DMS53 (cell line): Measurements from ENCODE around the gene PSD.
"Not testable (repeated sequence)": the region's sequence is repeated elsewhere in the genome, so short reads cannot be mapped to it uniquely, and the experiment has no call there.

Source experiments
- DNase-seq: peaks from one replicate; lab custom pipeline; 2025; lab: John Stamatoyannopoulos, UW

The PSD gene

DNA sequence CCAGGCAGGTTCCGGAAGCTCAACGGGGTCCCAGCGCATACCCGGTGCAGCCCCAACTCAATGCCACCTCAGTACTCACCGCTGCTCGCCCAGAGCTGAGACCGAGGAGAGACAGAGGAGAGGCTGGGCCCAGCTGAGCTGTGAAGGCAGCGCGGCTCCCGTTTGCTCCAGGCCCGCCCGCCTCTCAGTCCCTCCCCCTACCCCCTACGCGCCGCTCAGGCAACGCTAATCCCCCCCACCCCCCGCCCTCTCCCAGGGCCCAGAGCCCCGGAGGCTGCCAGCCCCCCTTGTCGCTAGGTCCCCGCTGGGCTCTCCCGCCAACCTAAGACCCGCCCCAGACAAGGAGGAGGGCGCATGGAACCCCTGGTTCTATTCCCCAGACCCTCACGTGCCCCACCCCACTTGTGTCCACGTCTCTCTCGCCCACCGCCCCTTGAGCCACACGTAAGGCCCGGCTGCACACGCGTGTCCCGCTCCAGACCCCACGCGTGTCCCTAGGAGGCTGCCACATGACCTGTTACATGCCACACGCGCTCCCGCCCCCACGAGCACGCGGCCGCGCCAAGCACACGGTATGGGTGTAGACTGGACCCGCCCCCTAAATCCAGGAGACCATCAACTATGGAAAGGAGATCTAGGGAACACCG is at the start of gene PSD:
Gene PSD, minus strand, starts transcription at position 164 of the 647 bp plus-strand sequence. CDS start 1,747 bp downstream, outside the sequence.
- peak; percentile 93 for DNase-seq

DNA sequence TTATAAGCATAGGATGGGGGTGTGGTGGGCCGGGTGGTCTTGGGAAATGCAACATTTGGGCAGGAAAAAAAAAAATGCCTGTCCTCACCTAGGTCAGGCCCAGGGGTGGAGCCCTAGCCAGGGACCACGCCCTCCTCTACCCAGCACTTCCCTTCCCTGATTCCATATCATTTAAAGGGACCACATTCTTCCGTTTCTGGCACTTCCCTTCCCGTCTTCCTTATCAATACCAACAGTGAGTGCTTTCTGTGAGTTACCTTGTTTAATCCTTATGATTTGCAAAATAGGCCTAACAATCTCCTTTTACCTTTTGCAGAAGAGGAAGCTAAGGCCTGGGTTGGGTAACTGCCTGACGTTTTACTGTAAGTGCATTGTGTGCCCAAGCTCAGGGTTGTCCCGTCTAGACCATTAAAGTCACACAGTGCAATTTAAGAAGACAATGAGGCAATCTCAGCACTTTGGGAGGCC is 49.4 kb upstream of the PSD start:
- no peak for DNase-seq

DNA sequence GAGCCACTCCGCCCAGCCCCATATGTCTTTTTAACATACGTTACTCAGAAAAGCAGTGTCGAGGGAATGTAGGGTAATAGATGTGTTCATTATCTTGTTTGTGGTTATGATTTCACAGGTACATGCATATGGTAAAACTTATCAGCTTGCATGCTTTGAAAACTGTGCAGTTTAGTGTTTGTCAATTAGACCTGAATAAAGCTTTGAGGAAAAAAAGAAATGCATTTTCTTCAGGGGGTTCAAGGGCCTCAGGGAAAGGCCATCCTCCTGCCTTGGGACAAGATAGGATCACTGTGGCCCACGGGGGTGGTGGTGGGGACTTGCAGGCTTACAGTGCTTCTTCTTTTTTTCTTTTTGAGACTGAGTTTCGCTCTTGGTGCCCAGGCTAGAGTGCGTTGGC is 48.7 kb upstream of the PSD start:
- DNase-seq = no peak

DNA sequence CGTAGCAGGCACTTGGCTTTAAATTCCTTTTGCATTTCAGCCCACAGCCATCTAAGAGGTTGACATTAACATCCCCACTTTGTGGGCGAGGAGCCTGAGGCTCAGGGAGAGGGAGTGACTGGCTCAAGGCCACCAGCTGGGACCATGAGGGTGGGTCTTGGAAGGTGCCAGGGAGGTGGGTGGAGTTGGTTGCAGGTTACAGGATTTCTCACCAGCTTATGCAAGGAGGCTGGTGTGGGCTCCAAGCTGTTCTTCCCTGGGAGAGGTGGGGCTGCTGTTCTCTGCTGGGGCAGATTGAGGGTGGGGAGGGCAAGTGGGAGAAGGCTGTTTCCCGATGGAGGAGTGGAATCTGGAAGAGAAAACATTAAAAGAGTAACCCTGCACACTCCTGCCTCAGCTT is 46.9 kb upstream of the PSD start:
- no peak for DNase-seq

DNA sequence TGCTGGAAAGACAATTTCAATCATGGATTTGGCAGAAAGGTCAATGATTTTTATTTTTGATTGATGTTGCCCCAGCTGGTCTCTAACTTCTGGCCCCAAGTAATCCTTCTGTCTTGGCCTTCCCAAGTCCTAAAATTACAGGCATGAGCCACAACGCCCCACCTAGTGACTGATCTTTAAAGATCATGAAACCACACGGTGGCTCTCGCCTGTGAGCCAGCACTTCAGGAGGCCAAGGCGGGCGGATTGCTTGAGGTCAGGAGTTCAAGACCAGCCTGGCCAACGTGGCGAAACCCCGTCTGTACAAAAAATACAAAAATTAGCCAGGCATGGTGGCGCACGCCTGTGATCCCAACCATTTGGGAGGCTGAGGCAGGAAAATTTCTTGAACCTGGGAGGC is 45.4 kb upstream of the PSD start:
- no peak for DNase-seq

DNA sequence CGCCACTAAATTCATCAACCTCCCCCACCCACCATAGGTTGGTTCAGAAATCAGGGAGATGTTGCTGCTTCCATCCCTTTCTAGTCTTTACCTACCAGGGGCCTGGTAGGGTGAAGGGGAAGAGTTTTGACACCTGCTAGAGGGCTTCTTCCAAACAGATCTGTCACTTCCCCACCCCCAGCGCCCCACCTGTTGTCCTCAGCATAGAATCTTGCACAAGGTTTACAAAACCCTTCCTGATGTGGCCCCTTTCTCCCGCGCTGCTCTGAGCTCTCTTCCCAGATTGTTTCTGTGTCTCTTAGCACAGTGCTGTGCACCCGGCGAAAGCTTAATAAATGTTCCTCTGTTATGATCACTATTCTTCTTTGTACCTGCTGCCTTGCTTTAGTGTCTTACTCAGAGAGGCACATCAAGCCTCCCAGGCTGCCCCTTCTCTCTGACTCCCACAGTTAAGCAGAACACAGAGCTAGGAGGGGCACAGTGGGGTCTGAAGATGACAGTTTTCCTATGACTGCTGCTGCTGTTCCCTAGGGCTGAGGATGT is 44.0 kb upstream of the PSD start:
- no peak for DNase-seq

DNA sequence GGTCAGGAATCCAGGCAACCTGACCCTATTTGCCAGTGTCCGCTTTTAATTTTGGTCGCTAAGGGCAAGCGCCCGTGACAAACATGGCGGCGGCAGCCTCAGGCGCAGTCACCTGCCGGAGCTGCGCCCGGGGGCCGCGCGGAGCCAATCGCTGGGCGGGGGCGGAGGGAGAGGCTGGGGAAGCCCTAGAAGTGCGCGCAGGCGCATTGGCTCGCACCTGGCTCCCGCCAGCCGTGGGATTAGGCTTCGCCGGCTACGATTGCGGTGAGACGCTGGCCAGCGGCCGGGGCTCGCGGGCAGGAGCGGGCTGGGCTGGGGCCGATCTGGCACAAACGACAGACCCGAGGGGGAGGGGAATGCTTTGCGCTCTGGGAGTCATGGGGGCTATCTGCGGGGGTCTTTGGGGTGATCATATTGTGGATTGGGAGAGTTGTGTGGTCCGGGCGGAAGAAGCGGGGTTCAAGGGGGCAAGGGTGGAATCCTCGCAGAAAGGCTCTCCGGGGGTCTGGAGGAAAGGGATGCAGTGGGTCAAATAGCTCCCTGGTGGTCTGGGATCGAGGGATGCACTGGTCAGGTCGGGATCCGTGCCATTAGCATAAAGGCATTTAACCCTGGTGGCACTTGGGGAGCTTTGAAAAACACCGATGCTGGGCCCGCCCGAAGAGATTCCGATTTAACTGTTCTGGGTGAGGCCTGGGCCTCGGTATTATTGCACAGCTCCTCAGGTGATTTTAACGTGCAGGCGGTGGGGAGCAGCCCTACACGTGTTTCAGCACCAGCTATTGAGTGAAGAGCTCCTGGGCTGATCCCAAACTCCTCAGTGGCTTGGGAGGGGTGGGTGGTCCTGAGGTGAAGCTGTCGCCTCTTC is 42.8 kb upstream of the PSD start:
- DNase-seq = peak; percentile 97

DNA sequence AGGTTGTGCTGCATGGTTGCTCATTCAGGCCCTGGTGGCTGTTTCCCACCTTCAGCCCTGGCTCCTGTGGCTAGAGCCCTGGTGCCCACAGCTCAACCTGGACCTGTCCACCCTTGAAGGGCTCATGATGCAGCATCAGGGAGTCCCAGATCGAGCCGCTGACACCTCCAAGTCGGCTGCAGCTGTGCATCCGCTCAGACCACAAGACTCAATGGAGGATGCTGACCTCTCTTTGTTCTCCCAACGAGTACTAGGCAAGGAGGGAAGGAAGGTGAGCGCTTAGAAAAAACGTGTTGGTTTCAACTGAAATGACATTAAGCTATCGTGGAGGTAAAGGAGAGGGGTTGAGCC is 42.2 kb upstream of the PSD start:
- peak; percentile 81 for DNase-seq

DNA sequence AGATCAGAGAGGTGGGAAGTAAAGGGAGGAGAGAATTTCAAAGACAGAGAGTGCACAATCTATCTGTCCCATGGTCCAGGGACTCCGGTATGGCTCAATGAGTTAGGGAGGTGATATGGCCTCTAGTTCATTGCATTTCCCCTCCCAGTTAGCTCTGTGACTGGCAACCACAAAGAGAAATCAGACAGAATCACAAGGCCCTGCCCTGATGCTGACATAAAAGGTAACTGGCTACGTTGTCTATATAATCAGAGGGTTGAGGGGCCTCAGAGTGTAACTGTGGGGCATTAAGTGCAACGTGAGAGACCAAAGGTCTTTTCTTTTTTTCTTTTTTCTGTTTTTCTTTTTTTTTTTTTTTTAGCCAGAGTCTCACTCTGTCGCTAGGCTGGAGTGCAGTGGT is 40.1 kb upstream of the PSD start:
- DNase-seq = no peak

DNA sequence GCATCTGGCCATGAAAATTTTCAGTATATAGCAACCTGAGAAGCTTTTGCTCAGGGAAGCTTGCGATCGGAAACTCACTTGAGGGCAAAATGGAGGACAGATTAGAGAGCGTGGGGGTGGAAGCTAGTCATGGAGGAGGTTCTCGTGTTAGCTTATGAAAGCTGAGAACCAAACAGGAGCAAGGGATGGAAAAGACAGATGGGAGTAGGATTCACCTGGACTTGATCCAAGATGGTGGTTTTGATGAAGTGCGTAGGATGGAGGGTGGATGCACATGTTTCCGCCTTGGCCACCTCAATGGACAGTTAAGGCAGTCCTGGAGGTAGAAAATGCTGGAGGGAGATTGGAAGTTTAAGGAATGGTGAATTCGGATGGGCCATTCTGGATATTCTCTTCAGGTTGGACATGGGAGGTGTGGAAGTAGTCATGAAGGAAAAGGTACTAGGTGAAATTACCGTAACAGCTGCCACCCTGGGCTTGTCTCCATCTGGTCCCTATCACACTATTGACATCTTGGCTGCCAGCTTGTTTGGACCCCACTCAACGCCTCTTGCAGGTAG is 39.1 kb upstream of the PSD start:
- no peak for DNase-seq

DNA sequence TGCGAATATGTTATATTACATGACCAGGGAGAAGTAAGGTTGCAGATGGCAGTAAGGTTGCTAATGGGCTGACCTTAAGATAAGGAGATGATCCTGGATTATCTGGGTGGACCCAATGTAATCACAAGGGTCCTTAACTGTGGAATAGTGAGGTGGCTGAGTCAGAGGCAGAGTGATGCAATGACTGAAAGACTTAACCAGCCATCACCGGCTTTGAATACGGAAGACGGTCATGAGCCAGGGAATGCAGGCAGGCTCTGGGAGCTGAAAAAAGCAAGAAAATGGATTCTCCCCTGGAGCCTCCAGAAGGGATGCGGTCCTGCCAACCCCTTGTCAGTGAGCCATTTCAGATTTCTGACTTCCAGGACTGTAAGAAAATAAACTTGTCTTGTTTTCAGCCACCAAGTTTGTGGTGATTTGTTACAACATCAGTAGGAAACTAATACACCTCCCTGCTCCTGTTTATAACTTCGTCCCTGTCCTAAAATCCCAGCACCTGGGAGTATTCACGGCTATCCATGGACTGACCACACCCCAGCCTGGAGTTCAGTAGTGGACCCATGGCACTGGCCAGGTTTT is 37.4 kb upstream of the PSD start:
- peak; percentile 37 for DNase-seq

DNA sequence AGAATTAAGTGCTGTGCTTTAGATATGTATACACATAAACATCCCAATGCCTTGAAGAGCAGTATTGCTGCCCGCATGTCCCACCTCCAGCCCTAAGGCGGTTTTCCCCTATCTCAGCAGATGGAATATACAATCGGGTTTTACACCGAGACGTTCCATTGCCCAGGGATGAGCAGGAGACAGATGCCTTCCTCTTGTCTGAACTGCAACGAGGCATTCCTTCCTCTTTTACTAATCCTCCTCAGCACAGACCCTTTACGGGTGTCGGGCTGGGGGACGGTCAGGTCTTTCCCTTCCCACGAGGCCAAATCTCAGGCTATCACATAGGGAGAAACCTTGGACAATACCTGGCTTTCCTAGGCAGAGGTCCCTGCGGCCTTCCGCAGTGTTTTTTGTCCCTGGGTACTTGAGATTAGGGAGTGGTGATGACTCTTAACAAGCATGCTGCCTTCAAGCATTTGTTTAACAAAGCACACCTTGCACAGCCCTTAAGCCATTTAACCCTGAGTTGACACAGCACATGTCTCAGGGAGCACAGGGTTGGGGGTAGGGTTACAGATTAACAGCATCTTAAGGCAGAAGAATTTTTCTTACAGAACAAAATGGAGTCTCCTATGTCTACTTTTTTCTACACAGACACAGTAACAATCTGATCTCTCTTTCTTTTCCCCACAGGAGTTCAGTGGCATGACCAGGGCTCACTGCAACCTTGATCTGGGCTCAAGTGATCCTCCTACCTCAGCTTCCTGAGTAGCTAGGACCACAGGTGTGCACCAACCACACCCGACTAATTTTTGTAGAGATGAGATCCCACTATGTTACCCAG is 36.3 kb upstream of the PSD start:
- not testable (repeated sequence) for DNase-seq

DNA sequence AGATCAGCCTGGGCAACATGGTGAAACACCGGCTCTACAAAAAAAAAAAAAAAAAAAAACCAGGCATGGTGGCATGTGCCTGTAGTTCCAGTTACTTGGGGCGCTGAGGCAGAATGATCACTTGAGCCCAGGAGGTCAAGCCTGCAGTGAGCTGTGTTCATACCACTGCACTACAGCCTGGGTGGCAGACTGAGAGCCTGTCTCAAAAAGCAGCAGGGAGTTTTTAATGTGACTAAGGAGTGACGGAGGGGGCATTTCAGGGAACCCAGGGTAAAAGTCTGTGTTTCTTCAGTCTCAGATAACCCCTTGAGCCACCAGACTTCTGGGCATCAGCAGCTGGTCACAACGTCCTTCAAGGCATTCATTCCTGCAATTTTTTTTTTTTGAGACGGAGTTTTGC is 34.9 kb upstream of the PSD start:
- no peak for DNase-seq

DNA sequence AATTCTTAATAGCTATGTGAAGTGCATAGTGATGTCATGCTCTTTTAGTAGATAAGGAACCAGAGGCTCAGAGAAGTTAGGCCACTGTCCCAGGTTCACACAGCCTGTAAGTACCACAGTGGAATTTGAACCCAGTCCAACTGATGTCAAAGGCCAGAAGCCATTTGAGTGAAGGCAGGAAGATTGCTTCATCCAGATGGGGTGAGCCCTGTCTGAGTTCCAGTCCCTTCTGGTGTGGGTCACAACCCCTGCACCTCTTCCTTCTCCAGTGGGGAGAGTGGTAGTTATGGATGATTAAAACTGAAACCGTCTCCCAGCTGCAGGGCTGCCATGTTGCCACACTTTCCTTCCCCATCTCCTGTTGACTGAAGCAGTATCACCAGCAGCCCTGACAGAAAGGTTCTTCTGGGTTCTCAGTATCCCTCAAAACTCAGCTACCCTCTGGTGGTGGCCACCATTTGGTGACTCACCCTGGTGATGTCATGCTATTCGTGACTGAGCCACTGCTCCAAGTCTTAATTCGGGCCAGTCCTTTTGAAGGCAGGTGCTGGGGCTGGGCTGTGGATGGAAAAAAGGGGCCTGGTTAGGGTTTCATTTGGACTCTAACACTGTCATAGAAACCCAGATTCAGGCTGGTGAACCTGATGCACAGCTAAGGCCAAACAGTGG is 34.2 kb upstream of the PSD start:
- peak; percentile 88 for DNase-seq

DNA sequence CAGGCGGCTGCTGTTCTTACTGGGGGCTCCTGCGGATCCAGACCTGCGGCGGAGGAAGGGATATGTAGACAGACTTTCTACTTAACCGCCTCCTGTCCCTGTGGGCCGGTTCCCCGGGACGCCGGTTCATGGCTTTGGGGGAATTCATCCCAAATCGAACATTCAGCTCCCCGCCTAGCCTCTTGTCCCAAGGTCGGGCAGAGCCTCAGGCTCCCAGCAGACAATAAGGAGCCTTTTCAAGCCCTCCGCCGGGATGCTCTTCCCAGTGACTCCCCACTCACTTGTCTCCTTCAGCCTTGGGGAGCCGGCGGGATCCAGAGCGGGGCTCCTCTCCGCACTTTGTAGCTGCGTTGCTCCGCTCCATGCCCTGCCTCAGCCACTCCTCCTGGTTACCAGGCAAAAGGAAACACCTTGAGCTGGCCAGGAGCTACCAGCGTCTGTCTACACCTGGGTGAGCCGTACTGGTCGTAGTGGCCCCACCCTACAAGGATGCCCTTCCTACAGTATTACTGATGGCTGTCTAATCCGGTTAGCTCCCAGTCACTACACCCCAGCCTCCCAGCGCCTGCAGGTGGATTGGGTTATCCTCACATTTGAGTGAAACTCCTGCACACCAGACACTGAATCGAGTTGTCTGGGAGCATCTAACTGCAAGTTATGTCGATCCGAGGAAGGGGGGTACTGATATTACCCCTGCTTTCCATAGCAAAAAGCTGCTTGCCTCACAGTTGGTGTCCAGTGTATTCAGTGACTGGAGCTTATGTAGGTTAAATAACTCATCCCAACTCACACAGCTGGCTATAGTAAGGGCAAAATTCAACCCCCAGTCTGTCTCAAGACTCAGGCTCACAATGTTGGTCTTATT is 32.8 kb upstream of the PSD start, which contains the start of gene C10orf95:
Gene C10orf95, minus strand, starts transcription at position 439 of the 865 bp plus-strand sequence. CDS start 450 bp downstream, outside the sequence.
- peak; percentile 83 for DNase-seq

DNA sequence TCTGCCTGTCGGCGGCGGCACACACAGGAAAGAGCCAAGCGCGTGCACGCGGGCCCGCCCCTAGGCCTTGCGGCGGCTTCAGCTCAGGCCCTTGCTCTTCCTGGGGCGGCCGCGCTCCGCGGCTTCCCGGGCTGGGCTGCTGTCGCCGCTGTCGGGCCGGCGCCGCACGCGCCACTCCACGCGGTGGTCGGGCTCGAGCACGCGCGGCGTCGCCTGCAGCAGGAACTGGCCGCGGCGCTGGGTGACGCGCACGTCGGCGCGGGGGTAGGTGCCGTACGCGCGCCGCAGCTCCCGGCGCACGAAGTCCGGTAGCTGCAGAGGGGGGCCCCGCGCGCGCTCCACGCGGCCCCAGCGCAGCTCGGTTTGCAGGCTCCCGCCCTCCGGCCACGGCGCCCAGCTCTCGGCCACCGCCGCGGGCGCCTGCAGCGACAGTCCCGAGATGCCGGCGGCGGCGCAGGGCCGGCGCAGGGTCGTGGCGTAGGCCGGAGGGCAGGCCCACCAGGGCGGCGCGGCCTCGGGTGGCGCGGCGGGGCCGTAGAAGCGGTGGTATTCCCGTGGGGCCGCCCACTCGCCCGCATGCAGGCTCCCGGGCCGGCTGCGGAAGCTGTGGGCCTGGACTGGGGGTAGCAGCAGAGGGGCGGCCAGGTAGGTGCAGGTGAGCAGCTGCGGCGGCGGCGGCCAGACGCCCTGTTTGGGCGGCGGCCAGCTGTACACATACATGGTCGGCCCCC is 32.0 kb upstream of the PSD start:
- peak; percentile 98 for DNase-seq

DNA sequence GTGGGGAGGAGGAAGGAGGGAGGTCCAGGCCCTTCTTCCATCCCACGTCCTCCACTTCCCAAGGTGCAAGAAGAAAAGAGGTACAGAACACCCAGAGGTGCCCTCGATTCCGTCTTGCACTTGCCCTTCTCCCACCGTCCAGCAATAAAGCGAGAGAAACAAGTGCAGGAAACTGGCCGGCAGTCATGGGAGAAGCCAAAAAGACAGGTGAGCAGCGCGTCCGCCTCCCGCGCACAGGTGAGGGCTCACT is 31.5 kb upstream of the PSD start:
- DNase-seq = no peak

DNA sequence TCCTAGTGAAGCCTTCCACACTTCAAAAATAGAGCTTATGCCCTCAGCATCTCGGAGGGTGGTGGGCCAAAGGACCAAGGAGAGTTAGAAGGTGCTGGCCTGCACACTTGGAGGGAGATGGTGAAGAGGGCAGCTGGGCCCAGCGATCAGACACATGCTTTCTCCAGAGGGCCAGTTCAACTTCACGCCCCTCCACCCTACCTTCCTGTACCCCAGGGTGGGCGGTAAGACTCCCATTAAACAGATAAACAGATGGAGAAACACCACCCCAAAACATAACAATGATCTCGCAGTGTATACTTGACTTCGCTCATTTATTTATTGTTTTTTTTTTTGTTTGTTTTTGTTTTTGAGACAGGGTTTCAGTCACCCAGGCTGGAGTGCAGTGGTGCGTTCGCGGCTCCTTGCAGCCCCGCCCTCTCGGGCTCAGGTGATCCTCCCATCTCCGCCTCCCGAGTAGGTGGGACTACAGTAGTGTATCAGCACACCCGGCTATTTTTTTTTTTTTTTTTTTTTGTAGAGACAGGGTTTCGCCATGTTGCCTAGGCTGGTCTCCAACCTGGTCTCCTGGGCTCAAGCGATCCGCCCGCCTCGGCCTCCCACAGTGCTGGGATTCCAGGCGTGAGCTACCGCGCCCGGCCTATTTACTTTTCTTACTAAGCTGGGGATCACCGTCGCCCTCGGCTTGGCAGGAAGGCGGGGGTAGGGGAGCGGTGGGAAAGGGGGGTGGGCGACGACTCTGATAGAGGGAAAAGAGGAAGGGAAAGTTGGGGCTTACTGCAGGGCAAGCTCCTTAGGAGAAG is 30.9 kb upstream of the PSD start:
- peak; percentile 95 for DNase-seq

DNA sequence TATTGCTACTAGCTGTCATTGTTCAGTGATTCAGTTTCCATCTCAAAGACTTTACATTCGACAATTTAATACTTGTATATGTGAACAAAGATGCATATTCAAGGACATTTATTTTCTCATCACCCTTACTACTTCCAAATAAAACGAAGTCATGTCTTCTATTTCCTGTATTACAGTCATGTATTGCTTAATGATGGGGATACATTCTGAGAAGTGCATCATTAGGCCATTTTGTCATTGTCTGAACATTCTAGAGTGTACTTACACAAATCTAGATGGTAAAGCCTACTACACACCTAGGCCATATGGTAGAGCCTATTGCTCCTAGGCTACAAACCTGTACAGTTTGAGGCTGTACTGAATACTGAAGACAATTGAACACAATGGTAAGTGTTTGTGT is 26.3 kb upstream of the PSD start:
- no peak for DNase-seq
